Transverse colon (tissue), 4 donors: ENCODE results near the gene MRPL33.

ENCODE experiments used
- EP300 ChIP-seq: sonication (generic); formaldehyde crosslinking; IDR thresholded peaks from one replicate; pipeline ENCODE4 v1.6.1; 2017; ENCODE audit warnings: antibody characterized with exemption, low read depth
- POLR2A ChIP-seq: fragments of 450-650 bp; IDR thresholded peaks from one replicate; pipeline ENCODE4 v1.6.1; 2016; ENCODE audit warnings: antibody characterized with exemption, mild to moderate bottlenecking, moderate library complexity
- POLR2AphosphoS5 ChIP-seq, 3 donors: sonication (generic); formaldehyde crosslinking; IDR thresholded peaks; one replicate each; pipeline ENCODE4 v1.6.1; 2016; ENCODE audit warnings: antibody characterized with exemption in 3 of 3
- TF ChIP-seq, protein P1 (sequence below), 5 experiments: fragments of 200-600 bp in 3 of 5; fragments of 450-650 bp in 2 of 5; sonication (generic) in 3 of 5; IDR thresholded peaks; 1 replicate in 2 of 5; 2 replicates in 3 of 5; pipeline ENCODE4 v1.5.1; 2016 to 2017; ENCODE audit warnings: antibody characterized with exemption in 5 of 5, inconsistent platforms in 3 of 5, mild to moderate bottlenecking in 2 of 5, moderate library complexity in 1 of 5

DNA sequence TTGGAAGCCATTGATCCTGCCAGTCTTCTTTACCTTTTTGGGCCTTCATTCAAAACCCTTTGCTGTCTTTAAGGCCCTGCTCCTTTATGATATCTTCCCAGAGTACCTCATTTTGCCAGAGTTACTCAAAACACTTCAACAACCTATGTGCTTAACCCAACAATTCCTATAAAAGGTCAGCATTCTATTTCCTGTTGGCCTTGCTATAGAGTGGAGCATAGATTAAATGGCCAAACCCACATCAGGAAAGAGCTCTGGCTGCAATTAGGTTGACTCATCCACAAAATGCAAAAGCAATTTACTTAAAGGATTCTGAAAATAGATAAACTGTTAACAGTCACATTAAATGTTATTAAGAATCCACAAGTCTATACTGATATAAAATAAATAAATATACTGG lies 21.2 kb downstream of the MRPL33 start:
- TF ChIP-seq, protein P1, sequence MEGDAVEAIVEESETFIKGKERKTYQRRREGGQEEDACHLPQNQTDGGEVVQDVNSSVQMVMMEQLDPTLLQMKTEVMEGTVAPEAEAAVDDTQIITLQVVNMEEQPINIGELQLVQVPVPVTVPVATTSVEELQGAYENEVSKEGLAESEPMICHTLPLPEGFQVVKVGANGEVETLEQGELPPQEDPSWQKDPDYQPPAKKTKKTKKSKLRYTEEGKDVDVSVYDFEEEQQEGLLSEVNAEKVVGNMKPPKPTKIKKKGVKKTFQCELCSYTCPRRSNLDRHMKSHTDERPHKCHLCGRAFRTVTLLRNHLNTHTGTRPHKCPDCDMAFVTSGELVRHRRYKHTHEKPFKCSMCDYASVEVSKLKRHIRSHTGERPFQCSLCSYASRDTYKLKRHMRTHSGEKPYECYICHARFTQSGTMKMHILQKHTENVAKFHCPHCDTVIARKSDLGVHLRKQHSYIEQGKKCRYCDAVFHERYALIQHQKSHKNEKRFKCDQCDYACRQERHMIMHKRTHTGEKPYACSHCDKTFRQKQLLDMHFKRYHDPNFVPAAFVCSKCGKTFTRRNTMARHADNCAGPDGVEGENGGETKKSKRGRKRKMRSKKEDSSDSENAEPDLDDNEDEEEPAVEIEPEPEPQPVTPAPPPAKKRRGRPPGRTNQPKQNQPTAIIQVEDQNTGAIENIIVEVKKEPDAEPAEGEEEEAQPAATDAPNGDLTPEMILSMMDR (IDR thresholded peaks at IDR 0.05) = no peak
- TF ChIP-seq POLR2AphosphoS5 (IDR thresholded peaks at IDR 0.05) = no peak
- TF ChIP-seq POLR2A = no peak
- no peak for TF ChIP-seq EP300
